K562 (cell line): Measurements from ENCODE around the gene PPM1G. TPM values are rescaled to one million over a fixed set of nuclear protein-coding genes. Genes with fewer than 3 reads are reported as not detected.
A peak's percentile ranks its signal among the peaks of the same experiment; 100 is the strongest.

ENCODE experiments used
- BMI1 ChIP-seq: fragments of 150-350 bp; IDR thresholded peaks from 2 replicates; pipeline ENCODE4 v1.6.1; 2014; ENCODE audit warnings: low read length
- E2F4 ChIP-seq: sonication (generic); formaldehyde crosslinking; IDR thresholded peaks from 2 replicates; pipeline ENCODE4 v1.8.0; 2022; ENCODE audit warnings: mild to moderate bottlenecking, low read depth, missing genetic modification reagents
- GABPB1 ChIP-seq: sonication (generic); formaldehyde crosslinking; IDR thresholded peaks from 2 replicates; pipeline ENCODE4 v1.8.0; 2022; ENCODE audit warnings: mild to moderate bottlenecking, missing genetic modification reagents
- GATAD2B ChIP-seq: fragments of 450-650 bp; IDR thresholded peaks from 2 replicates; pipeline ENCODE4 v1.6.1; 2017; ENCODE audit warnings: mild to moderate bottlenecking, borderline replicate concordance
- HCFC1 ChIP-seq: IDR thresholded peaks from 2 replicates; pipeline ENCODE4 v1.6.1; 2012; ENCODE audit warnings: low read depth, low read length, improper control_type of control experiment
- HNRNPLL ChIP-seq: fragments of 200-400 bp; formaldehyde crosslinking; IDR thresholded peaks from 2 replicates; pipeline ENCODE4 v1.6.1; 2017; ENCODE audit warnings: low read length, low read depth, mild to moderate bottlenecking; ENCODE audit not compliant: poor library complexity, severe bottlenecking
- MLLT1 ChIP-seq, 2 experiments: fragments of 450-650 bp; IDR thresholded peaks; 2 replicates each; pipeline ENCODE4 v1.6.1; 2016
- NCOA1 ChIP-seq: fragments of 450-650 bp; IDR thresholded peaks from 2 replicates; pipeline ENCODE4 v1.6.1; 2016; ENCODE audit warnings: low read depth
- PHF8 ChIP-seq: fragments of 200-600 bp; sonication (generic); IDR thresholded peaks from 2 replicates; pipeline ENCODE4 v1.6.1; 2012; ENCODE audit warnings: mixed run types, mild to moderate bottlenecking, inconsistent platforms, low read length, moderate library complexity, borderline replicate concordance
- SAP30 ChIP-seq: fragments of 200-600 bp; sonication (generic); IDR thresholded peaks from 2 replicates; pipeline ENCODE4 v1.6.1; 2012; ENCODE audit warnings: borderline replicate concordance, low read depth, mild to moderate bottlenecking, moderate library complexity, low read length, control low read depth, inconsistent platforms; ENCODE audit not compliant: insufficient read depth, poor library complexity, severe bottlenecking
- SNAPC5 ChIP-seq: fragments of 250-450 bp; sonication (Bioruptor Pico); IDR thresholded peaks from 2 replicates; pipeline ENCODE4 v1.8.0; 2021; ENCODE audit warnings: moderate library complexity, mild to moderate bottlenecking, inconsistent platforms
- SRSF1 ChIP-seq: fragments of 200-400 bp; formaldehyde crosslinking; IDR thresholded peaks from 2 replicates; pipeline ENCODE4 v1.6.1; 2017; ENCODE audit warnings: mild to moderate bottlenecking, low read depth, low read length, moderate library complexity
- SRSF7 ChIP-seq: fragments of 200-400 bp; formaldehyde crosslinking; optimal IDR thresholded peaks from 2 replicates; pipeline ENCODE3; 2017; ENCODE audit warnings: mild to moderate bottlenecking, low read depth, low read length
- THAP7 ChIP-seq: fragments of 250-450 bp; sonication (Bioruptor Pico); IDR thresholded peaks from 2 replicates; pipeline ENCODE4 v1.5.0; 2021
- VEZF1 ChIP-seq: fragments of 200-800 bp; sonication (Bioruptor generic); IDR thresholded peaks from 2 replicates; pipeline ENCODE4 v1.6.1; 2017; ENCODE audit warnings: missing genetic modification characterization, missing compliant biosample characterization
- ZFP91 ChIP-seq: sonication (generic); formaldehyde crosslinking; IDR thresholded peaks from 2 replicates; pipeline ENCODE4 v1.8.0; 2022; ENCODE audit warnings: mild to moderate bottlenecking, missing genetic modification reagents
- ZNF280B ChIP-seq: fragments of 250-450 bp; sonication (Bioruptor Pico); IDR thresholded peaks from 2 replicates; pipeline ENCODE4 v1.5.1; 2021; ENCODE audit warnings: mild to moderate bottlenecking
- ZNF507 ChIP-seq: conservative IDR thresholded peaks from 2 replicates; pipeline ENCODE4 v1.6.1; 2017; ENCODE audit warnings: missing genetic modification characterization, missing compliant biosample characterization
- ZNF707 ChIP-seq: fragments of 250-450 bp; sonication (Bioruptor Pico); conservative IDR thresholded peaks from 2 replicates; pipeline ENCODE4 v1.8.0; 2022; ENCODE audit warnings: inconsistent platforms, mild to moderate bottlenecking, moderate library complexity
- polyA plus RNA-seq, 8 experiments: library from polyadenylated mRNA; depleted of rRNA in 4 of 8; stranded (reverse) in 5 of 8; unstranded in 3 of 8; fragments of >200 nt; fragmentation: Nextera tagmentation in 2 of 8; fragmentation: Illumina TruSeq in 1 of 8; extraction: Ambion mirVana in 2 of 8; extraction: Trizol in 1 of 8; gene quantifications; 2 replicates each; pipeline versions ENCODE4 v1.2.1 to v1.2.3, GENCODE V29; 2011 to 2014; ENCODE audit warnings: inconsistent platforms in 1 of 8, missing spikeins in 1 of 8
- total RNA-seq, 7 experiments: library from RNA; depleted of rRNA in 6 of 7; stranded (reverse); fragments of >200 nt in 6 of 7; fragmentation: Illumina TruSeq in 2 of 7; extraction: Trizol in 2 of 7; gene quantifications; 2 replicates each; pipeline versions ENCODE4 v1.2.1 to v1.2.3, GENCODE V29; 2011 to 2021; ENCODE audit warnings: low replicate concordance in 1 of 7

PPM1G gene
- total and polyA plus RNA-seq, 9 of the 15 experiments (the other 6 are each of a cell fraction or from before 2014, with no cell fraction given), result 61.7 to 230 (median 153) TPM

- TF ChIP-seq SNAPC5 (CRISPR knock-in tag) (no peak), BMI1 (no peak), ZFP91 (CRISPR knock-in tag) (no peak), GATAD2B (no peak), SRSF7 (no peak), HCFC1 (peak; percentile 39), VEZF1 (CRISPR knock-in tag) (peak; percentile 83), ZNF707 (CRISPR knock-in tag) (no peak), ZNF507 (no peak), SAP30 (no peak), THAP7 (CRISPR knock-in tag) (no peak), ZNF280B (CRISPR knock-in tag) (no peak), GABPB1 (CRISPR knock-in tag) (peak; percentile 78; the same call in 1 of the 2 replicates), SRSF1 (no peak), NCOA1 (0 out of 2 replicates have a peak, but pooled peaks have one; percentile 28), MLLT1 (IDR thresholded peaks at IDR 0.05) (peak in 1 of 2 experiments; percentile 59; a peak in 2 of 4 replicates), HNRNPLL (peak; percentile 86), PHF8 (peak; percentile 98), E2F4 (CRISPR knock-in tag) (no peak)
These were observed 19.0 kb upstream of the PPM1G start, which contains the start of gene NRBP1 (continued) for GRCh38 chr2:27428213-27428977.
